H1 (cell line): Measurements from ENCODE around the gene OR51E1. TPM values are rescaled to one million over a fixed set of nuclear protein-coding genes. Genes with fewer than 3 reads are reported as not detected.

Source experiments
- CEBPB ChIP-seq: IDR thresholded peaks from 2 replicates; pipeline ENCODE4 v1.6.1; 2012; ENCODE audit warnings: low read depth, low read length
- CHD7 ChIP-seq: fragments of 300-600 bp; sonication (generic); IDR thresholded peaks from 2 replicates; pipeline ENCODE4 v1.7.1; 2012; ENCODE audit warnings: low read length, moderate library complexity, mild to moderate bottlenecking, inconsistent platforms; ENCODE audit not compliant: insufficient replicate concordance
- EP300 ChIP-seq, 2 experiments: IDR thresholded peaks; 1 replicate in 1 of 2; 2 replicates in 1 of 2; pipeline ENCODE4 v1.6.1; 2011 to 2012; ENCODE audit warnings: low read depth in 2 of 2, low read length in 2 of 2, mild to moderate bottlenecking in 2 of 2, borderline replicate concordance in 1 of 2, inconsistent platforms in 1 of 2, moderate library complexity in 1 of 2
- KDM4A ChIP-seq: IDR thresholded peaks from one replicate; pipeline ENCODE4 v1.7.1; 2012; ENCODE audit warnings: low read depth, mild to moderate bottlenecking, moderate library complexity, low read length, inconsistent platforms; ENCODE audit not compliant: severe bottlenecking
- NANOG ChIP-seq: IDR thresholded peaks from 2 replicates; pipeline ENCODE4 v1.6.1; 2011; ENCODE audit warnings: low read length, low read depth, mild to moderate bottlenecking, inconsistent platforms; ENCODE audit not compliant: insufficient read depth, poor library complexity, severe bottlenecking
- PHF8 ChIP-seq: fragments of 200-600 bp; sonication (generic); conservative IDR thresholded peaks from 2 replicates; pipeline ENCODE4 v1.7.1; 2012; ENCODE audit warnings: low read depth, mild to moderate bottlenecking, inconsistent platforms, low read length, moderate library complexity
- POLR2AphosphoS5 ChIP-seq: IDR thresholded peaks from 2 replicates; pipeline ENCODE4 v1.6.1; 2011; ENCODE audit warnings: low read depth, low read length
- SRF ChIP-seq: IDR thresholded peaks from 2 replicates; pipeline ENCODE4 v1.6.1; 2011; ENCODE audit warnings: mild to moderate bottlenecking, low read depth, low read length, moderate library complexity
- TCF12 ChIP-seq: IDR thresholded peaks from 2 replicates; pipeline ENCODE4 v1.6.1; 2011; ENCODE audit warnings: low read depth, mild to moderate bottlenecking, low read length
- TEAD4 ChIP-seq: IDR thresholded peaks from 2 replicates; pipeline ENCODE4 v1.6.1; 2012; ENCODE audit warnings: low read depth, low read length, inconsistent platforms, mixed read lengths
- polyA plus RNA-seq, 7 experiments: library from polyadenylated mRNA; depleted of rRNA in 3 of 7; stranded (reverse) in 5 of 7; unstranded in 2 of 7; fragments of >200 nt in 5 of 7; fragments of 200-250 nt in 2 of 7; gene quantifications; 1 replicate in 5 of 7; 2 replicates in 1 of 7; 4 replicates in 1 of 7; pipeline versions ENCODE4 v1.2.1 to v1.2.3, GENCODE V29; 2011 to 2013; ENCODE audit warnings: missing spikeins in 2 of 7, mixed read lengths in 2 of 7
- total RNA-seq: library from RNA; stranded (reverse); fragmentation: NEBNext Ultra II Directional; extraction: Animal tissue kit (Norgen Biotek cat#: 25700); gene quantifications from 2 replicates; pipeline ENCODE4 v1.2.1, GENCODE V29; 2021

The OR51E1 gene
- total and polyA plus RNA-seq, 2 of the 8 experiments (the other 6 are each of a cell fraction or from before 2014, with no cell fraction given): not detected

- TF ChIP-seq CHD7 (no peak), SRF (no peak), PHF8 (peak; percentile 91), TCF12 (no peak), POLR2AphosphoS5 (peak; percentile 70; the same call in 1 of the 2 replicates), CEBPB (no peak), NANOG (no peak), EP300 (IDR thresholded peaks at IDR 0.05; ENCODE audit: borderline replicate concordance in 1 of 2, low read depth in 2 of 2, low read length in 2 of 2) (no peak), TEAD4 (no peak), KDM4A (peak; percentile 86)
Observed at GRCh38 chr11:4607781-4608666, 35.8 kb upstream of the OR51E1 start, which contains the start of gene TRIM68 (continued).
